PC-3 (cell line): ENCODE data around the gene SLC6A11.

Experiments used
- CTCF ChIP-seq: fragments of 300-600 bp; sonication (generic); conservative IDR thresholded peaks from 2 replicates; pipeline ENCODE4 v1.5.1; 2017; ENCODE audit warnings: antibody characterized with exemption, low read depth, mild to moderate bottlenecking, low read length
- EZH2 ChIP-seq: fragments of 300-600 bp; sonication (generic); IDR thresholded peaks from one replicate; pipeline ENCODE4 v1.6.1; 2017; ENCODE audit warnings: antibody characterized with exemption, mild to moderate bottlenecking, low read length; ENCODE audit not compliant: unreplicated experiment
- EZH2phosphoT487 ChIP-seq: fragments of 300-600 bp; sonication (generic); IDR thresholded peaks from 2 replicates; pipeline ENCODE4 v1.6.1; 2018; ENCODE audit warnings: mild to moderate bottlenecking, antibody characterized with exemption, low read length, borderline replicate concordance

DNA sequence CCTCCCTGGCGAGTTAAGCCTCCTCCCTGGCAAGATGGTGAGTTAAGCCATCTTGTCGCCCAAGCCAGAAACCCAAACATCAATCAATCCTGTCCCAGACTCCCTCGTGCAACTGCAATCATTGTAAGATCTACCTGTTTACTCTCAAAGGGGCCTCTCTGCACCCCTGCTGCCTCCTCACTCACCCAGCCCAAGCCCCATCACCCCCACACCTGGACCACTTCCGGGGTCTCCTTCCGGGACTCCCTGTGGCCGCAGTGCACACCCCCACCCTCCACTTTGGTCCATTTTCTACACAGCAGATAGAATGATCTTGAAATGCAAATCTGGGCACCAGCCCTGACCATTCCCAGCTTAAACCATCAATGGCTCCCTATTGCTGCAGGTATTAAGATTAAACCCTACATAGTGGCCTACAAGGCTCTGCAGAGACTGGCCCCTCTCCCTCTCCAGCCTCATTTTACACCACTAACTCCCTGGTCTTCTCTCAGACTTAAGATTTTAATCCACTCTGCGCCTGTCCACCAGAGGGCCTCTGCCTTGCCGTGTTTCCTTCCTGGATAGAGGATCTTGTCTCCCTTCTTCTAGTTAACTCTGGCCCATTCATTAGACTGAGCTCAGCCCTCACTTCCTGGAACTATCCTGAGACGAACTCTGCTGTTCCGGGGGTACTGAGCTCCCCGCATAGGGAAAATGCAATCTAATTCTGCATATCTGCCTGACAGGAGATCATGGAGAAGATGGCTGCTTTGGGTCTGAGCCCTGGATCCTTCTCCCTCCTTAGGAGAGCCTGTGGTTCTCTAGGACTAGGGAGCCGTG, 134.7 kb downstream of the SLC6A11 start:
- no peak for TF ChIP-seq EZH2phosphoT487
- TF ChIP-seq CTCF, result peak; percentile 88
- TF ChIP-seq EZH2, result no peak
